GM21717 (cell line): Measurements from ENCODE around the gene MIGA2.
"Not testable (repeated sequence)": the region's sequence is repeated elsewhere in the genome, so short reads cannot be mapped to it uniquely, and the experiment has no call there.

Experiments
- ATAC-seq: cut with Tn5 transposase; IDR thresholded peaks from one replicate; pipeline ENCODE4 v1.9.1; 2021; ENCODE audit warnings: mild to moderate bottlenecking, moderate library complexity; ENCODE audit not compliant: unreplicated experiment

The MIGA2 gene

GRCh38 chr9:129036241-129036922 is at the start of gene MIGA2:
Gene MIGA2 (plus strand): TSS chr9:129036626. CDS start chr9:129040595, 3,969 bp downstream.
- peak; percentile 90 for ATAC-seq

- no peak for ATAC-seq
Observed at GRCh38 chr9:128986671-128987070, 49.8 kb upstream of the MIGA2 start.

DNA sequence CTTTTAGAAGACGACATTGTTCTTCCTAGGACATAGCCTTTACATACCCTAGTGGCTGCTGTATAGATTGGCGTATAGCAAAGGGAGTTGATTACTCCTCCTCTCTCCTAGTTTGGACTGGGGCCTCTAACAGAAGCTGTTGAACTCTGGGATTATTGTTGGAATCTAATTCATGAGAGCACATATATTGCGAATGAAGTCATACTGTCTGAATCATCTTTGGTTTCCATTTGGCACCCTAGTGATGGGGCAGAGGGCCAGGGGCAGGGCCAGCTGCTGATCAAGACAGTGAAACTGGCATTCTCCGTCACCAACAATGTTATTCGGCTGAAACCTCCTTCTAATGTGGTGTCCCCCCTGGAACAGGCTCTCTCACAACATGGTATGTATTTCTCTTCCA is 48.6 kb upstream of the MIGA2 start:
- ATAC-seq: no peak

- ATAC-seq: no peak
Observed at GRCh38 chr9:128992995-128993394, 43.4 kb upstream of the MIGA2 start.

DNA sequence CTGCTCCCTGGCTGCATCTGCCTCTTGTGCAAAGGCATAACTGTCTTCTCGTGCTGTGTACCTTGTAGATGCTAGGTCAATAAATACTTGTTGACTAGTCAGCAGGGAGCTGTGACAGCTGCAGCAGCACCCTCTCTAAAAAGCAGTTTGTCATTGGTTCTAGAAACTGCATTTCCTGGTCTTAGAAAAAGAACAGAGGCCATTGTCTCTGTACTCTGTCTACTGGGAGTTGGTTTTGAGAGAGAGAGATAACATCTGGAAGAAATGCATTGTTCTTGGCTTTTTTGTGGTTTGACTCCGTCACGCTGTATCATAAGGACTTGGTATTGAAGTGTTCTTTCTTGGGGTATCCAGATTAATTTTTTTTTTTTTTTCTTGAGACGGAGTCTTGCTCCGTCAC is 40.6 kb upstream of the MIGA2 start:
- ATAC-seq: no peak

GRCh38 chr9:128998462-128998861 is 38.0 kb upstream of the MIGA2 start:
- ATAC-seq: no peak

GRCh38 chr9:128999581-129000206 is 36.7 kb upstream of the MIGA2 start:
- ATAC-seq: no peak

DNA sequence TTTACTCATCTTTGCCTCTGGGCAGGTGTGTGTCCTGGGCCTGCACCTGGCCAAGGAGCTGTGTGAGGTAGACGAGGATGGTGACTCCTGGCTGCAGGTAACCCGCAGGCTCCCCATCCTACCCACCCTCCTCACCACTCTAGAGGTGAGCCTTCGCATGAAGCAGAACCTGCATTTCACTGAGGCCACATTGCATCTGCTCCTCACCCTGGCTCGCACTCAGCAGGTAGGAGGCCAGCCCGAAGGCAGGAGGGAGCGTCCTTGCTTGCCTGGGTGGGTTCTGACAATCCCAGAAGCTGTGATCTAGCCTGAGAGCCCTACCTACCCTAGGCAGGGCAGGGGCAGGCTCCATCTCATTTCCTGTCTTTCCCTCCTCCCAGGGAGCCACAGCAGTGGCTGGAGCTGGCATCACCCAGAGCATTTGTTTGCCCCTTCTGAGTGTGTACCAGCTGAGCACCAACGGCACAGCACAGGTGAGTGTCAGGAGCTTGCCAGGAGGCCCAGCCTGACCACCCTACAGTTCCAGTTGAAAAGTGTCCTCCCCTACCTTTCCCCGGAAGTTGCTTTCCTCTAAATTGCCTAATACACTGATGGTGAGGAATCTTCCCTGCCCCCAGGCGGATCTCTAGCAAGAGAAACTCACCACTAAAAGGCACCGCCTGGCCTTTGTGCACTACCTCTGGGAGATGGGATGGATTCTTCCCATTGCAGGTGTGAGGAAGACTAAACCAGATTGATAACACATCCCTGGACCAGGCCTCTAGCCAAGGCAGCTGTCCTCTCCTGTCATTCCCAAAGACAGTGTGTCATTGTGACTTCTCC is 34.7 kb upstream of the MIGA2 start:
- ATAC-seq: no peak

DNA sequence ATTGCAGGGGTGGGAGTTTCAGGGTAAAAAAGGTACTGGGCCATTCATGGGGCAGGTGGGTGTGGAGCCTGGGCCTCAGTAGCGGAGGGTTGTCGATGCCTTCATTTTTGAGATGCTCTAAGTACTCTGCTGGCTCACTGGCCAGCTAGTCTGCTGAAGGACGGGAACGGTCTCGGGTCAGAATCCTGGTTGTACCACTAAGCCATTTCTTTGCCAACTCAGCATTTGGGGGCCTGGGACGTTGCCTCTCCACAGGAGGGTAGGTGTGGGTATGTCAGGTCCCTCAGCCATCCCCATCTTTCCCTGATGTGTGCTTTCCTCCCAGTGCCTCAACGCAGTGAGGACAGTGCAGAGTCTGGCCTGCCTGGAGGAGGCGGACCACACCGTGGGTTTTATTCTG is 33.4 kb upstream of the MIGA2 start:
- ATAC-seq: no peak

GRCh38 chr9:129004173-129004572 is 32.3 kb upstream of the MIGA2 start:
- not testable (repeated sequence) for ATAC-seq

DNA sequence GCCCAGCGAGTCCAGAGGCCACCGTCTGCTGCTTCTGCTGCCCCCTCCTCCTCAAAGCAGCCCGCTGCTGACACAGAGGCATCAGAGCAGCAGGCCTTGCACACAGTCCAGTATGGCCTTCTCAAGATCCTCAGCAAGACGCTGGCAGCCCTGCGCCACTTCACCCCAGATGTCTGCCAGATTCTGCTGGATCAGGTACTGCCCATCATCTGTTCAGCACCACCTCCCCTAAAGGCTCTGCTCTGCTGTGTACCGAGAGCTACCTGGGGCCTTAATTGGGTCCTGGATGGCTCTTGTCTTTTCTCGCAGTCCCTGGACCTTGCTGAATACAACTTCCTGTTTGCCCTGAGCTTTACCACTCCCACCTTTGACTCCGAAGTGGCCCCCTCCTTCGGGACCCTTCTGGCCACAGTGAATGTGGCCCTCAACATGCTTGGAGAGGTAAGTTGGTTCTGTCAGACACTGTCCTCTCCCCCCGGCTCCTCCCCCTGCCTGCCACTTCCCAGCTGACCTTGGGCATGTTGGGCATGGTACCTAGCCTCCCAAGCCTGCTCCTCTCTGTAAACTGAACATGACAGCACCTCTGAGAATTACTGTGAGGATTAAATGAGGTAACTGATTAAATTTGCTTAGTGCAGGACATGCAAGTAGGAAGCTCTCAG is 31.0 kb upstream of the MIGA2 start:
- no peak for ATAC-seq

GRCh38 chr9:129006328-129007034 is 29.9 kb upstream of the MIGA2 start:
- no peak for ATAC-seq

- no peak for ATAC-seq
Observed at GRCh38 chr9:129007035-129007765, 29.2 kb upstream of the MIGA2 start.

DNA sequence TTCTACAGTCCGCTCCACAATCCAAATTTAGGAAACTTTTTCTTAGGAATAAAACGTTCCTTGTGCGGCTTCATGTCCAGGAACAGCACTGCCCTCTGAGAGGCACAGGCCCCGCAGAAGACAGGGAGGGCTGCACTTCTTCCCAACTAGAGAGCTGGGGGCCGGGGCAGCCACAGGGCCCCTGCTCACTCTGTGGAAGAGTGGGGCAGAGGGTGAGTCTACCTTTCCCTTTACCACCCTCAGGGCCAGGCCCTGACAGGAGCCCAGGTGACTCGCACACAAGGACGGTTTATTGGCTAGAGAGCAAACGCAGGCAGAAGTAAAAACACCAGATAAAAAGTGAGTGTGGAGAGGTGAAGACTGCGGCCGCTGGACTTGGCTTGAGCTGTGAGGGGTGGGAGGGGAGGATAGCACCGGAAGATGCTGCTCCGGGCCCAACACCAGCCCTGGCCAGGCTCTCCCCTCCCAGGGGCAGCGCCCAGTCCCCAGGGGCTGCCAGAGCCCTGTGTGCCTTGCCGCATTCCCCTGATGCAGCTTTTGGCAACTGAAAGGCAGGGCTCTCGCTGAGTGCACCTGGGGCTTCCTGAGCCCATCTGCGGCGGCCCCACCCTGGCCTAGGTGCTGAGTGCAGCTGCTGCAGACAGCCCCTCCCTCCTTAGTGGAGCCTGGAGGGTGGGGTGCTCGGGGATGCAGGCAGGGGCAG is 28.5 kb upstream of the MIGA2 start:
- no peak for ATAC-seq

GRCh38 chr9:129008469-129008965 is 27.9 kb upstream of the MIGA2 start:
- ATAC-seq: no peak

- no peak for ATAC-seq
Observed at GRCh38 chr9:129008986-129009583, 27.3 kb upstream of the MIGA2 start.

DNA sequence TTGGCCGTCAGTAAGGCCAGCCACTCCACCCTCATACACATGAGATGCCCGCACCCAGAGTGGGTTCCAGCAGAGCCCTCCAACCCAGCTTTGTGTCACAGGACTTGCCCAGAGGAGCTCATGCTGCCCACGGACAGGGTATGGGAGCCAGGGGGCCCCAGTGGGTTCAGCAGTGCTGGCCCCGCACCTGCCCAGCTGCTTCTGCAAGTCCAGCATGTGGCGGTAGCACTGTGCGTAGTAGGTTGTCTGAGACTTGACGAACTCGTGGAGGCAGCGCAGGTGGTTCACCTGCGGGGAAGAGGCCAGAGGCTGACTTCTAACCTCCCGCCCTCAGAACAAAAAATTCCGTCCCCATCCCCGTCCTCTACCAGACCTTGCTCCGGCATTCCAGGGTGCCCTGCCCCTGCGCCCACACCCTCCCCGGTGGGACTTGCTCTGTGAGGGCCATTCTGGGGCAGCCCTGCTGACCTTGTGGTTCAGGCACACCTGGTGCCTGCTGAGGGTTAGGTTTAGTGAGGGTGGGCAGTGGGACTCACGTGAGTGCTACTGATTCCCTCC is 26.8 kb upstream of the MIGA2 start:
- ATAC-seq: no peak

DNA sequence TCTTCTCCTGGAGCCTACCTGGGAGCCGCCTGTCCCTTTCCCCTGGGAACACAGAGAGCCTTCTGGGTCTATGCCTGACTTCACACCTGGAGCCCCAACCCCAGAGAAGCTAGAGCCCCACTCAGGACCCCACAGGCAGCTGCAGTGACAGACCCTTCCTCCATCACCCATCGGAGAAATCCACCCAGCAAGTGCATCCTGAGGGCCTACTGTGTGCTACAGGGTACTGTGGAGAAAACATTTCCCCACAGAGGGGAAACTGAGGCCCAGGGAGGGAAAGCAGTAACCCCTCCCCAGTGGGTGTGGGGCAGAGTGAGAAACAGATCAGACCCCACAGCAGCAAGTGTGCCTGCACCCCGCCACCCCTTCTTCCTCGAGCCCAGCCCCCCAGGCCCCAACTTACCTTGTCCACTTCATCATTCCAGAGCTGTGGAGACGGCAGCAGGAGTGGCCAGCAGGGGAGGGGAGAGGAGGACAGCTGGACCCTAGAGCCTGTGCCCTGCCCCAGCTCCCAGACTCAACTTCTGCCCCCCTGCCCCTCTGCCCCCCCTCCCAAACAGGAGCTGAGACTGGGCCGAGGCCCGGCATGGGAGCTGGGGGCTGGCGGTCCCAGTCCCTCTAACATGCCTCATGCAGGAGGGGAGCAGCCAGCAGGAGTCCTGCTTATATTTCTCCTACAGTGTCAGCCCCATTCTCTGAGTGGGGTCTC is 26.0 kb upstream of the MIGA2 start:
- ATAC-seq: no peak
